AG09309 (cell line): ENCODE results near the gene AOC3.
"Not testable (repeated sequence)": the region's sequence is repeated elsewhere in the genome, so short reads cannot be mapped to it uniquely, and the experiment has no call there.

Experiments used
- DNase-seq: peaks from one replicate; pipeline ENCODE4 v3.0.0-alpha.2; 2010; ENCODE audit warnings: low read depth
- H3K4me3 ChIP-seq: 2 replicates; pipeline ENCODE4 v1.5.1; 2011; ENCODE audit warnings: mild to moderate bottlenecking, low read depth, low read length, moderate library complexity; ENCODE audit not compliant: control insufficient read depth
- CTCF ChIP-seq: IDR thresholded peaks from 2 replicates; pipeline ENCODE4 v1.5.1; 2011; ENCODE audit warnings: mild to moderate bottlenecking, low read depth, low read length, inconsistent platforms; ENCODE audit not compliant: insufficient read depth, control insufficient read depth; ENCODE audit errors: missing control alignments

The AOC3 gene

GRCh38 chr17:42894283-42895184 is 43.5 kb downstream of the AOC3 start:
- H3K4me3 ChIP-seq = no peak overlapping the region
- no peak for DNase-seq

GRCh38 chr17:42895185-42895555 is 44.2 kb downstream of the AOC3 start:
- DNase-seq = peak; percentile 42
- no peak overlapping the region for H3K4me3 ChIP-seq
- no peak for TF ChIP-seq CTCF

More at GRCh38 chr17:42894283-42895184, 43.5 kb downstream of the AOC3 start:
- no peak for TF ChIP-seq CTCF

DNA sequence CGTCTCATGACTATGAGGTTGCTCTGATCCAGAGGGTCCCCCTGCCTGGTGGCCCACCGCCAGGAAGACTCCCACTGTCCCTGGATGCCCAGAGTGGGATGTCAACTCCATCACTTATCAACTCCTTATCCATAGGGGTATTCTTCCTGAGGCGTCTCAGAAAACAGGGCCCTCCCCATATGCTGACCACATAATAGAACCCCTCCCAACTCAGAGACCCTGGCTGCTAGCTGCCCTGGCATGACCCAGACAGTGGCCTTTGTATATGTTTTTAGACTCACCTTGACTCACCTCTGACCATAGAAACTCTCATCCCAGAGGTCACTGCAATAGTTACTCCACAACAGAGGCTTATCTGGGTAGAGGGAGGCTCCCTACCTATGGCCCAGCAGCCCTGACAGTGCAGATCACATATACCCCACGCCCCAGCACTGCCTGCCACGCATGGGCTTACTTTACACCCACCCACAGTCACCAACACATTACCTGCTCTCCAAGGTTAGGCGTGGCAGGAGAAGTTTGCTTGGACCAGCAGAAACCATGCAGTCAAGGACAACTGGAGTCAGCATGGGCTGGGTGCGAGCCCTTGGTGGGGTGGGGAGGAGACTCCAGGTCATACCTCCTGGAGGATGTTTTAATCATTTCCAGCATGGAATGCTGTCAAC is 47.3 kb downstream of the AOC3 start:
- TF ChIP-seq CTCF = no peak
- DNase-seq = no peak
- H3K4me3 ChIP-seq = no peak overlapping the region

DNA sequence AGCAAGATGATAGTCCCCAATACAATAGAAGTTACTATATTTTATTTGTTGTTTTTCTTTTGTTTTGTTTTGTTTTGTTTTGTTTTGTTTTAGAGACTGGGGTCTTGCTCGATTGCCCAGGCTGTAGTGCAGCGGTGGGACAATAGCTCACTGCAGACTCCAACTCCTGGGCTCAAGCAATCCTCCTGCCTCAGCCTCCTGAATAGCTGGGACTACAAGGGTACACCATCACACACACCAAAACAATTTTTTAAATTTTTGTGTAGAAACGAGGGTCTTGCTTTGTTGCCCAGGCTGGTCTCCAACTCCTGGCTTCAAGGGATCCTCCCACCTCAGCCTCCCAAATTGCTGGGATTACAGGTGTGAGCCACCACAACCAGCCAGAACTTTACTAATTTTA is 49.0 kb downstream of the AOC3 start:
- DNase-seq, H3K4me3 ChIP-seq: not testable (repeated sequence)

DNA sequence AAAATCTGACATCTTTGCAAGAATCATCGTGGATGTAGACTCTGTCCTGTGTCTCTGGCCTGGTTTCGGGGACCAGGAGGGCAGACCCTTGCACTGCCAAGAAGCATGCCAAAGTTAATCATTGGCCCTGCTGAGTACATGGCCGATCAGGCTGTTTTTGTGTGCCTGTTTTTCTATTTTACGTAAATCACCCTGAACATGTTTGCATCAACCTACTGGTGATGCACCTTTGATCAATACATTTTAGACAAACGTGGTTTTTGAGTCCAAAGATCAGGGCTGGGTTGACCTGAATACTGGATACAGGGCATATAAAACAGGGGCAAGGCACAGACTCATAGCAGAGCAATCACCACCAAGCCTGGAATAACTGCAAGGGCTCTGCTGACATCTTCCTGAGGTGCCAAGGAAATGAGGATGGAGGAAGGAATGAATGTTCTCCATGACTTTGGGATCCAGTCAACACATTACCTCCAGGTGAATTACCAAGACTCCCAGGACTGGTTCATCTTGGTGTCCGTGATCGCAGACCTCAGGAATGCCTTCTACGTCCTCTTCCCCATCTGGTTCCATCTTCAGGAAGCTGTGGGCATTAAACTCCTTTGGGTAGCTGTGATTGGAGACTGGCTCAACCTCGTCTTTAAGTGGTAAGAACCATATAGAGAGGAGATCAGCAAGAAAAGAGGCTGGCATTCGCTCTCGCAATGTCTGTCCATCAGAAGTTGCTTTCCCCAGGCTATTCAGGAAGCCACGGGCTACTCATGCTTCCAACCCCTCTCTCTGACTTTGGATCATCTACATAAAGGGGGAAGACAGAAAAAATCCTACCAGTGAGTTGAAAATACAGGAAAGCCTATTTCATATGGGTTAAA is 49.7 kb downstream of the AOC3 start, which contains the start of gene G6PC1:
G6PC1 (plus strand) TSS at position 340 of the 872 bp plus-strand sequence; CDS start at position 418, 78 bp downstream.
- no peak for DNase-seq
- no peak within 1 kb of the TSS for H3K4me3 ChIP-seq
- TF ChIP-seq CTCF = no peak

GRCh38 chr17:42901535-42902229 is 50.7 kb downstream of the AOC3 start:
- no peak for DNase-seq
- TF ChIP-seq CTCF = no peak
- no peak overlapping the region for H3K4me3 ChIP-seq
